Measurements from ENCODE around the gene TFRC.
A peak's percentile ranks its signal among the peaks of the same experiment; 100 is the strongest.
"Not testable (repeated sequence)": the region's sequence is repeated elsewhere in the genome, so short reads cannot be mapped to it uniquely, and the experiment has no call there.

TFRC gene

GRCh38 chr3:196093317-196094111 is 11.6 kb upstream of the TFRC start:
- no peak for DNase-seq
- in situ Hi-C loops (cut with MboI; ENCODE audit: low pct_unique_long_range_greater_than_20kb, low sequenced_read_pairs), result no loop called here

GRCh38 chr3:196087906-196088305 is 6.0 kb upstream of the TFRC start:
- in situ Hi-C loops (cut with MboI; ENCODE audit: low pct_unique_long_range_greater_than_20kb, low sequenced_read_pairs), result no loop called here
- no peak for DNase-seq

DNA sequence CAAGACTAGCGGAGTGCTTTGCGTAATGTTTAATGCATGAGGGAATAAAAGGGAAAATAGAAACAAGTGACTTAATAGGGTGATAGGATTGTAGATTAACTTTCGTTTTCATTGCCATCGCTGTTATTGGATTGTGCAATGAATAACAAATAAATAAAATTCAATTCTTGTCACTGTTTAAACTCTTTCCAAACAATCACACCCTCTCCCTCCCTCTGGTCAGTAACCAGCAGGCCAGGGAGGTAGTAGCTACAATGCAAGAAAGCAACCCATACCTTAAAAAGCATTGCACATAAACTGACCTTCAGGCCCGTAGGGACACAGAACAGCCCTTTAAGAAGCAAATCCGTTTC is 705 bp upstream of the TFRC start:
- DNase-seq, result no peak
- in situ Hi-C loops (cut with MboI; ENCODE audit: low pct_unique_long_range_greater_than_20kb, low sequenced_read_pairs), result no loop called here

- DNase-seq, result peak; percentile 63
Measured at GRCh38 chr3:196081002-196081833, 672 bp downstream of the TFRC start.

GRCh38 chr3:196080101-196080846 is 1.6 kb downstream of the TFRC start:
- peak; percentile 41 for DNase-seq
- in situ Hi-C loops (cut with MboI; ENCODE audit: low pct_unique_long_range_greater_than_20kb, low sequenced_read_pairs), result not testable (repeated sequence)

More at GRCh38 chr3:196081002-196081833, 672 bp downstream of the TFRC start:
- in situ Hi-C loops (cut with MboI; ENCODE audit: low pct_unique_long_range_greater_than_20kb, low sequenced_read_pairs), result no loop called here

DNA sequence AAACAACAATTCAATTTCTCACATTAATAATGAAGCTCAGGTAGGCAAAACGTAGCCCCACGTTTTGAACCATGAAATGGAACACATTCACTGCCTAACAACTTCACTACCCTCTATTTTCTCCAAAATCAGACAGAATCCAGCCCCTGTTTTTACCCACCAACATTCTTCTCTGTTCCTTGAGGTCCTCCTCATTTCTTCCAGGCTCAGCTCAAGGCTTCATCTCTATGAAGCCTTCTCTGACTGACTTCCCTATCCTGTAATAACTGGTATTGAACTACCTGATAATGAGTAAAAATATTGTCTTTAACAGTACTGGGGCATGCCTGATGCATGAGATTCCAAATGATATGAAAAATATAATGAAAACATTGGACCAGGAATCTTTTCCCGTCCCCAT is 2.2 kb downstream of the TFRC start:
- DNase-seq, result peak; percentile 46
- in situ Hi-C loops (cut with MboI; ENCODE audit: low pct_unique_long_range_greater_than_20kb, low sequenced_read_pairs), result no loop called here

DNA sequence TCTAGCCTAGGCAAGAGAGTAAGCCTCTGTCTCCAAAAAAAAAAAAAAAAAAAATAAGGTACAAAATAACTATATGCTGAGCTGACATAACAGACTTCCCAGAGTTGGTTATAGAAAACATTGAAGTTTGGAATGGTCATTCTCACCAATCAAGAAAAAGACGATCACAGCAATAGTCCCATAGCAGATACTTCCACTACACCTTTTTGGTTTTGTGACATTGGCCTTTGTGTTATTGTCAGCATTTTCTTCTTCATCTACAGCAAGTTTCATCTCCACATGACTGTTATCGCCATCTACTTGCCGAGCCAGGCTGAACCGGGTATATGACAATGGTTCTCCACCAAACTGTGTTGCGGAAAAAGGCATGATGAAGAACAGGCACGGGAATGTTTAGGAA is 6.9 kb downstream of the TFRC start:
- no peak for DNase-seq
- in situ Hi-C loops (cut with MboI; ENCODE audit: low pct_unique_long_range_greater_than_20kb, low sequenced_read_pairs), result no loop called here

GRCh38 chr3:196073255-196073753 is 8.6 kb downstream of the TFRC start:
- DNase-seq, result peak; percentile 90
- in situ Hi-C loops (cut with MboI; ENCODE audit: low pct_unique_long_range_greater_than_20kb, low sequenced_read_pairs), result no loop called here

DNA sequence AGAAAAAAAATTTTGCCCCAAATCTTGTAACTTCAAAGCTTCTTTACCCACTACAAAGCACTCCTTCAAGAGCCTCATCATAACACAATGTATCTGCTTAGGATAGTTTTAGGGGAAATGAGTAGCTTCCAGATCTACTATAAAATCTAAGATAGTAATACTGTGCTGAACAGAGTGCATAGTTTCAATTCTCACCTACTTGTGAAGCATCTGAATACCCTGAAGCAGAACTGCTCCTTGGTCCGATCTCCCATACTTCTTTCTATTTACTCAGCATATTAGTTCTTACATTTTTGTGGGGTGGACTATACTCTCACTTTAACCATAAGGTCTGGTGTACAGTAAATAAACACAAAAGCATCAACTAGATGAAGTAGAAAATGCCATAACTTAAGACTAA is 9.6 kb downstream of the TFRC start:
- in situ Hi-C loops (cut with MboI; ENCODE audit: low pct_unique_long_range_greater_than_20kb, low sequenced_read_pairs), result no loop called here
- DNase-seq, result no peak

DNA sequence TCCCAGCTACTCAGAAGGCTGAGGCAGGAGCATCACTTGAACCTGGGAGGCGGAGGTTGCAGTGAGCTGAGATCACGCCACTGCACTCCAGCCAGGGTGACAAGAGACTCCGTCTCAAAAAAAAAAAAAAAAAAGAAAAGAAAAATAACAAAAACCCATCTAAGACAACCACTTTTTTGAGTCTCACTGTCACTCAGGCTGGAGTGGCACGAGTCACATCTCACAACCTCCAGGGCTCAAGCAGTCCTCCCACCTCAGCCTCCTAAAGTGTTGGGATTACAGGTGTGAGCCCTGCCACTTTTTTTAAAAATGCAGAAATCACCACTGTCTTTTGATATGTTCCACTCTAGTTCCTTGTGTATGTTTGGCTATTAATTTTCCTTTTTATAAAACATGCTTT is 13.1 kb downstream of the TFRC start:
- DNase-seq; in situ Hi-C loops (cut with MboI; ENCODE audit: low pct_unique_long_range_greater_than_20kb, low sequenced_read_pairs): not testable (repeated sequence)

DNA sequence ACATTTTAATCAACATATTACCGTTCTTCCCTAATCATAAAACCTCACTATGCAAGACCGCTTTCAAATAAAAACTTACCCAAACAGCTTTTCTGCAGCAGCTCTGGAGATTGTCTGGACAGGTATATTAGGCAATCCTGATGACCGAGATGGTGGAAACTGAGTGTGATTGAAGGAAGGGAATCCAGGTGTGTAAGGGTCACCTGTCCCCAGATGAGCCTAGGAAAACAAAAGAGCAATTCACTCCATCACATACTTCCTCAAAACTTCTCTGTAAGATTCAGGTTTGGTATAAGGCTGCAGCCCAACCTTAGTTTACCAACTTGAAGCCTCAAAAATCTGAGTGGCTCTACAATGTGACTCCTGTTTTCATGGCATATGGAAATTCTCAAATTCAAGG is 14.5 kb downstream of the TFRC start:
- DNase-seq, result no peak
- in situ Hi-C loops (cut with MboI; ENCODE audit: low pct_unique_long_range_greater_than_20kb, low sequenced_read_pairs), result no loop called here

DNA sequence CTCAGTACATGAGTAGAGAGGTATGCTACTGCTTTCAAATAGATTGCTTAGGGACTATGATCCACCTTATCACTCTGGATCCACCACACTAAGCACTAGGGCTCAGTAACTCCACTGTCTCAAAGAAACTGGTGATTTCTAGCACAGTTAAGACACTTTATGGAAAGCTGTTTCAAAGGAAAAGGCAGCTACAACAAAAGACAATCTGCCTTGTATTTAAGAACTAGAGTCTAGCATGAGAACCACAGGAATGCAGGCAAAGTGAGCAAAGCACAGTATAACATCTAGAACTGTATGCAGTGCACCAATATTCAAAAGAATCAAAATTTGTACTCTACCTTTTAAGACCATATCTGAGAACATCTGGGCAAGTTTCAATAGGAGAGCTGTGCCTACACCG is 17.9 kb downstream of the TFRC start:
- in situ Hi-C loops (cut with MboI; ENCODE audit: low pct_unique_long_range_greater_than_20kb, low sequenced_read_pairs), result no loop called here

GRCh38 chr3:196063456-196063855 is 18.4 kb downstream of the TFRC start:
- no peak for DNase-seq
- in situ Hi-C loops (cut with MboI; ENCODE audit: low pct_unique_long_range_greater_than_20kb, low sequenced_read_pairs), result no loop called here

More for the DNA sequence above, 17.9 kb downstream of the TFRC start:
- DNase-seq, result no peak

- DNase-seq, result no peak
- in situ Hi-C loops (cut with MboI; ENCODE audit: low pct_unique_long_range_greater_than_20kb, low sequenced_read_pairs), result no loop called here
Measured at GRCh38 chr3:196063049-196063448, 18.8 kb downstream of the TFRC start.

DNA sequence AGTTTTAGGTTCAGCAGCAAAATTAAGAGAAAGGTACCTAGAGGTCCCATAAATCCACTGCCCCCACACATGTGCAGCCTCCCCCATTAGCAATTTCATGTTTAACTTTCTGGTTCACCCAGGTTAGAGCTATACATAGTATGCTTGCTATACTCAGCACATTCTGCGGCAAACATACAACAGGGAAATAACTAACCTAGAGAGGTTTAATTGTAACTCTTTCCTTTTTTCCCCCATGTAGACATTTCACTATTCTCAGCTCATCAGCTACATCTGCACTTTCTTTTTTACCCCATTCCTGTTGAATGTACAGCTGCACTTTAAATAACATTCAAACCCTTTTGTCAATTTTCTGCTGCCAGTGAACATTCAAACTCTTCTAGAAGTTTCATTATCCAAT is 21.1 kb downstream of the TFRC start:
- in situ Hi-C loops (cut with MboI; ENCODE audit: low pct_unique_long_range_greater_than_20kb, low sequenced_read_pairs), result no loop called here
- no peak for DNase-seq

- no peak for DNase-seq
- in situ Hi-C loops (cut with MboI; ENCODE audit: low pct_unique_long_range_greater_than_20kb, low sequenced_read_pairs), result no loop called here
Measured at GRCh38 chr3:196057760-196058331, 24.0 kb downstream of the TFRC start.

- in situ Hi-C loops (cut with MboI; ENCODE audit: low pct_unique_long_range_greater_than_20kb, low sequenced_read_pairs), result not testable (repeated sequence)
Measured at GRCh38 chr3:196056371-196056770, 25.5 kb downstream of the TFRC start.

GRCh38 chr3:196055683-196056270 is 26.1 kb downstream of the TFRC start:
- in situ Hi-C loops (cut with MboI; ENCODE audit: low pct_unique_long_range_greater_than_20kb, low sequenced_read_pairs), result no loop called here
- DNase-seq, result no peak

More at GRCh38 chr3:196056371-196056770, 25.5 kb downstream of the TFRC start:
- DNase-seq, result not testable (repeated sequence)

- DNase-seq, result no peak
- in situ Hi-C loops (cut with MboI; ENCODE audit: low pct_unique_long_range_greater_than_20kb, low sequenced_read_pairs), result no loop called here
Measured at GRCh38 chr3:196055240-196055639, 26.6 kb downstream of the TFRC start.

Data from KBM-7 (cell line).